Fibroblast of pulmonary artery (primary cell): Measurements from ENCODE around the gene TTC9.

Source experiments
- DNase-seq: peaks from one replicate; pipeline ENCODE4 v3.0.0-alpha.2; 2010; ENCODE audit warnings: low read depth
- H3K4me3 ChIP-seq: replicated peaks from 2 replicates; pipeline ENCODE4 v1.5.1; 2011; ENCODE audit warnings: low read depth, mild to moderate bottlenecking, control low read depth, low read length, moderate library complexity
- CTCF ChIP-seq: IDR thresholded peaks from 2 replicates; pipeline ENCODE4 v1.5.1; 2011; ENCODE audit warnings: mild to moderate bottlenecking, control low read depth, low read length, inconsistent platforms; ENCODE audit errors: missing control alignments

Gene TTC9

GRCh38 chr14:70723276-70723675 lies 81.6 kb downstream of the TTC9 start:
- no peak for DNase-seq
- H3K4me3 ChIP-seq: no peak overlapping the region
- TF ChIP-seq CTCF: no peak

GRCh38 chr14:70724110-70724509 lies 82.4 kb downstream of the TTC9 start:
- no peak for DNase-seq
- no peak for TF ChIP-seq CTCF
- H3K4me3 ChIP-seq: no peak overlapping the region

- H3K4me3 ChIP-seq: no peak overlapping the region
- no peak for DNase-seq
- no peak for TF ChIP-seq CTCF
Measured at GRCh38 chr14:70724944-70725343, 83.2 kb downstream of the TTC9 start.
